Measurements from ENCODE around the gene HMCN1. TPM values are rescaled to one million over a fixed set of nuclear protein-coding genes. Genes with fewer than 3 reads are reported as not detected.
A peak's percentile ranks its signal among the peaks of the same experiment; 100 is the strongest.
"Not testable (repeated sequence)": the region's sequence is repeated elsewhere in the genome, so short reads cannot be mapped to it uniquely, and the experiment has no call there.

HMCN1 gene
- total RNA-seq, 2 experiments from 2014 or later: 0.14 TPM; not detected in 1

DNA sequence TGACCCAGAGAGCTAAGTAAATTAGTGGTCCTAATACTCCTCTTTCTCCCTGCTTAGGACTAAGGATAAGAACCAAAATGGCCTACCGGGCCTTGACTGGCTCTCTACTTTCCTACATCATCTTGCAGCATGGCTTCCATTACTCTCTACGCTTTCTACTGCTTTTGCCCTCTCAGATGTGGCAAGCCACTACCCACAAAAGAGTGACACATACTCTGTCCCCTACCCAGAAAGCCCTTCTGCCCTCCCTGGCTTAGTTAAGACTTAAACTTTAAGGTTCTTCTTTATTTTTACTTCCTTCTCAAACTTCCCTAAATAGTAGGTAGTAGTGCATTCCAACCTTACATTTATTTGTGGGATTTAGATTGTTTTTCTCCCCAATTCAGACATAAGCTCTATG, 412.8 kb downstream of the HMCN1 start:
- Mint-ChIP-seq H3K9me3 (ENCODE audit: low read depth) (no peaks in the 10 kb centered on the region), H3K27me3 (peaks cover 8% of the 10 kb centered on the region), H3K4me1 (no peaks in the 10 kb centered on the region), H3K36me3 (ENCODE audit: low read depth) (no peaks in the 10 kb centered on the region), H3K4me3 (no peak overlapping the region), H3K27ac (no peak overlapping the region)
- DNase-seq (peak; percentile 17), ATAC-seq (no peak)
- CTCF ChIA-PET: interaction anchor here (0.6 to 1.0 kb wide), 3 partner anchors 8 to 292 kb away, joined by 3 to 4 read pairs (median 4); no protein-coding TSS in a partner anchor
- intact Hi-C loops (cut with DNase I, micrococcal nuclease): no loop called here
- POLR2A ChIA-PET: no interaction called here

DNA sequence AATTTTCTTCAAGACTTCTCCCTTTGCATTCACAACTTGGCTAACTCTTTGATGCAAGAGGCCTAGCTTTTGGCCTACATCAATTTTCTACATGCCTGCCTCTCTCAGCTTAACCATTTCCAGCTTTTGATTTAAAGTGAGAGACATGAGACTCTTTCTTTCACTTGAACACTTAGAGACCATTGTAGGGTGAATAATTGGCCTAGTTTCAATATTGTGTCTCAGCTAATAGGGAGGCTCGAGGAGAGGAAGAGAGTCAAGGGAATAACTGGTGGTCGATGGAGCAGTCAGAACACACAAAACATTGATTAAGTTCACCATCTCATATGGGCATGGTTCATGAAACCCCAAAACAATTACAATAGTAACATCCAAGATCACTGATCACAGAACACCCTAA, 415.4 kb downstream of the HMCN1 start:
- H3K9me3 Mint-ChIP-seq (ENCODE audit: low read depth): no peaks in the 10 kb centered on the region
- no peak overlapping the region for H3K4me3 Mint-ChIP-seq
- CTCF ChIA-PET: interaction anchor here (1.1 kb wide), 1 partner anchor 9 kb away, joined by 3 read pairs; no protein-coding TSS in a partner anchor

DNA sequence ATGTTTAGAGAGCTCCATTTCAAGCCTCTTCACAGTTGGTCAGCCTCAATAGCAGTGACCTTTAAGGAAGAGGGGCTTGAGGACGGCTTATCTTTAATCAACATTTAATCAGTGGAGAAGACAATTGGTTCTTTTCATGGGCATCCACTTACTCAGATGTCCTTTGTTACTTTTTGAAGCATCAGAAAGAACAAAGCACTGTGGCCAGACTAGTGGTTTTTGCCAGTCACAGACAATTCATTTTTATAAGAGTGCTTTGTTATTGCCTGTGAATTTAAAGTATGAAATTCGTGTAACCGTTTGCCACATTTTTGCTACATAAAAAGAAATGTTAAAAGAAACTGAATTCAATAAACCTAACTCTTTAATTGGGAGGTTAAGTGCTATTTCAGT, 418.0 kb downstream of the HMCN1 start:
- no peak overlapping the region for H3K27ac Mint-ChIP-seq
- no peaks in the 10 kb centered on the region for H3K36me3 Mint-ChIP-seq (ENCODE audit: low read depth)
- H3K4me1 Mint-ChIP-seq: no peaks in the 10 kb centered on the region
- ChIA-PET POLR2A (no interaction called here), CTCF (no interaction called here)
- intact Hi-C loops (cut with DNase I, micrococcal nuclease): no loop called here
- no peaks in the 10 kb centered on the region for H3K9me3 Mint-ChIP-seq (ENCODE audit: low read depth)
- H3K4me3 Mint-ChIP-seq: no peak overlapping the region
- no peaks in the 10 kb centered on the region for H3K27me3 Mint-ChIP-seq
- no peak for DNase-seq
- no peak for ATAC-seq

More for the DNA sequence above, 415.4 kb downstream of the HMCN1 start:
- Mint-ChIP-seq H3K27ac (no peak overlapping the region), H3K27me3 (peaks cover 3% of the 10 kb centered on the region), H3K4me1 (no peaks in the 10 kb centered on the region), H3K36me3 (ENCODE audit: low read depth) (no peaks in the 10 kb centered on the region)
- no peak for ATAC-seq
- POLR2A ChIA-PET: no interaction called here
- intact Hi-C loops (cut with DNase I, micrococcal nuclease): no loop called here
- no peak for DNase-seq

DNA sequence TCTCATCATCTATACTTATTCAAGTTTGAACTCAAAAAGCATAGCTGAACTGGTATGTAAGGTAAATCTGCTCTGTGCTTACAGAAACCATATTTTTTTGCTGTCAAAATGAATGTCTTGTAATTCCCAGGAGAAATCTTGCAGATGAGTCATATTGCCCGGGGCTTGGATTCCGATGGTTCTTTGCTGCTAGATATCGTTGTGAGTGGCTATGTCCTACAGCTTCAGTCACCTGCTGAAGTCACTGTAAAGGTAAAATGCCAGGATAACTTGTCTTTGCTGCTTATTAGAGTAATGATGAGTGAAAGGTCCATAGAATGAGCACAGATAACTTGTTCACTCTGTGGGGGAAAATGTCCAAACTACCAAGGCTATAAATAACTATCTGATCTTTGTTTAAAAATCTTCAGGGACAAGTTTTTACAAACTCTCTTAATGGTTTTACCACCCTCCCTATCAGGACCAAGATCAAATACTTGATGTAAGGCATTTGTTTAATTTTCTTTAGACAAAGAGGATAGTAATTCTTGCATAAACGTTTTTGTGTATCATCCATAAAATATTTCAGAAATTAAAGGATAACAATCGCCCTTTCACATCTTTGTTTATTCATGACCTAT, 418.5 kb downstream of the HMCN1 start:
- Mint-ChIP-seq H3K4me1 (no peaks in the 10 kb centered on the region), H3K27me3 (no peaks in the 10 kb centered on the region), H3K27ac (no peak overlapping the region), H3K36me3 (ENCODE audit: low read depth) (no peaks in the 10 kb centered on the region), H3K9me3 (ENCODE audit: low read depth) (no peaks in the 10 kb centered on the region), H3K4me3 (no peak overlapping the region)
- ChIA-PET CTCF (interaction anchor here (0.7 kb wide), 1 partner anchor 56 kb away, joined by 3 read pairs; no protein-coding TSS in a partner anchor), POLR2A (interaction anchor here (1.1 kb wide), 1 partner anchor 13 kb away, joined by 3 read pairs; no protein-coding TSS in a partner anchor)
- no peak for ATAC-seq
- no peak for DNase-seq
- intact Hi-C loops (cut with DNase I, micrococcal nuclease): no loop called here

DNA sequence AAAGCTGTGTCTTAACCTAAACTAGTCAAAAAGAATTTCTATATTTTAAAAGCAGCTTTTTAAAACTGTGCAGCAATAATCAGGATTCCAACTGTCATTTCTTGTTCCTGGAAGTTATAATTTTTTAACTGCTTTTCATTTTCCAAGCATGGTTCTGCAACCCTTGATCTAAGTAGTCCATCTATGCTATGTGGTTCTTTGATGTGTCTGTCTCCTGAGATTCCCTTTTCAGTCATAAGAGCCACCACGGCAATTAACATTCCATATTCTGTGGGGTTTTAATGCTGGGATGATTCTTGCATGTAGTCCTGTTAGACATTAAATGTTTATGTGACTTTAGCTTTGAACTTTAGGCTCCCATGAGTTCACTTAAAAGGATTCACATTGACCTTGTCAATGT, 420.5 kb downstream of the HMCN1 start:
- DNase-seq: no peak
- Mint-ChIP-seq H3K27ac (no peak overlapping the region), H3K4me3 (no peak overlapping the region), H3K4me1 (no peaks in the 10 kb centered on the region), H3K36me3 (ENCODE audit: low read depth) (no peaks in the 10 kb centered on the region), H3K9me3 (ENCODE audit: low read depth) (no peaks in the 10 kb centered on the region), H3K27me3 (no peaks in the 10 kb centered on the region)
- intact Hi-C loops (cut with DNase I, micrococcal nuclease): loop anchor here (1.0 to 5.0 kb wide), 2 partner anchors 58 to 168 kb away; no protein-coding TSS in a partner anchor
- POLR2A ChIA-PET: no interaction called here
- no peak for ATAC-seq
- CTCF ChIA-PET: interaction anchor here (1.1 kb wide), 2 partner anchors 8 to 11 kb away, joined by 3 to 4 read pairs; no protein-coding TSS in a partner anchor

DNA sequence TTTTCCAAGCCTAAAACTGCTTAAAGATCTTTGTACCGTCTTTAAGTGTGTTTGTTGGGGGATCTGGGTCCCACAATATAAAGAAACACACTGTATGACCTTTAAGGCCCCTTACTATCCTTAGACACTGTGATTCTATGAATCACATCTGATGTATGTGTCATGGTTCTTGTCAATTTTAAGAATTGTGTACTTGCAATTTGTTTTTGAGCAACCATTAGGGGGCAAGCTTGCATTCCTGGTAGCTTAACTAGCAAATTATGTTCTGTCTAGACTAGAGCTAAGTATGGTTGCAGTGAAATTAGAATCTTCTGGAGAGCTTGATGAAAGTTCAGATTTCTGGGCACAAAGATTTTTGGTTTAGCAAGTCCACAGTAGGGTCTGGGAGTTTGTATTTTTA, 421.4 kb downstream of the HMCN1 start:
- Mint-ChIP-seq H3K27ac (no peak overlapping the region), H3K36me3 (ENCODE audit: low read depth) (no peaks in the 10 kb centered on the region), H3K4me1 (no peaks in the 10 kb centered on the region), H3K4me3 (no peak overlapping the region), H3K9me3 (ENCODE audit: low read depth) (no peaks in the 10 kb centered on the region), H3K27me3 (no peaks in the 10 kb centered on the region)
- ChIA-PET CTCF (interaction anchor here (0.6 to 1.1 kb wide), 4 partner anchors 9 to 171 kb away, joined by 3 to 4 read pairs (median 3); no protein-coding TSS in a partner anchor), POLR2A (no interaction called here)
- DNase-seq: peak; percentile 15
- ATAC-seq: peak; percentile 79
- intact Hi-C loops (cut with DNase I, micrococcal nuclease): loop anchor here (1.0 to 5.0 kb wide), 2 partner anchors 57 to 167 kb away; no protein-coding TSS in a partner anchor

DNA sequence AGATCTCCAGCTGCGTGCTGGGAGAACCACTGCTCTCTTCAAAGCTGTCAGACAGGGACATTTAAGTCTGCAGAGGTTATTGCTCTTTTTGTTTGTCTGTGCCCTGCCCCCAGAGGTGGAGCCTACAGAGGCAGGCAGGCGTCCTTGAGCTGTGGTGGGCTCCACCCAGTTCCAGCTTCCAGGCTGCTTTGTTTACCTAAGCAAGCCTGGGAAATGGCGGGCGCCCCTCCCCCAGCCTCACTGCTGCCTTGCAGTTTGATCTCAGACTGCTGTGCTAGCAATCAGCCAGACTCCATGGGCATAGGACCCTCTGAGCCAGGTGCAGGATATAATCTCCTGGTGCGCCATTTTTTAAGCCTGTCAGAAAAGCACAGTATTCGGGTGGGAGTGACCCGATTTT, 428.7 kb downstream of the HMCN1 start:
- CTCF ChIA-PET; H3K27ac Mint-ChIP-seq; POLR2A ChIA-PET; H3K9me3 Mint-ChIP-seq (ENCODE audit: low read depth); ATAC-seq; H3K4me3 Mint-ChIP-seq; H3K36me3 Mint-ChIP-seq (ENCODE audit: low read depth); DNase-seq; intact Hi-C loops (cut with DNase I, micrococcal nuclease); H3K4me1 Mint-ChIP-seq: not testable (repeated sequence)
- H3K27me3 Mint-ChIP-seq: peaks cover 11% of the 10 kb centered on the region

DNA sequence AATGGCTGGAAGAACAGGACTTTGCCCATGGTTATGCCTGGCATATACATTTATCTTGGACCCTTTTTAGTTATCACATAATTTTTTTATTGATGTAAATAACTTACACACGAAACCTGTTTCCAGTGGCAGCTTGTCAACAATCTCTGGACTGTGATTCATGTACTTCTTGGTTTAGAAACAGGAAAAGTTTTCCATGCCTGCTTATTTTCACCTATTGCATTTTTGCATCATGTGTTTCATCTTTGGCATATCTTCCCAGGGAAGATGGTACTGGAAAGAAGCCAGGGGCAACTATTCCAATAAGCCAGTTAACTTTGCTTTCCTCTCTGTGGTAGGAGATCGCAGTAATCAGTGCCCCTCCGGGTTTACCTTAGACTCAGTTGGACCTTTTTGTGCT, 430.6 kb downstream of the HMCN1 start:
- intact Hi-C loops (cut with DNase I, micrococcal nuclease): no loop called here
- Mint-ChIP-seq H3K4me3 (no peak overlapping the region), H3K4me1 (no peaks in the 10 kb centered on the region), H3K27me3 (peaks cover 22% of the 10 kb centered on the region), H3K27ac (no peak overlapping the region), H3K9me3 (ENCODE audit: low read depth) (no peaks in the 10 kb centered on the region), H3K36me3 (ENCODE audit: low read depth) (no peaks in the 10 kb centered on the region)
- ATAC-seq: no peak
- CTCF ChIA-PET: interaction anchor here (0.6 kb wide), 1 partner anchor 792 kb away, joined by 3 read pairs; no protein-coding TSS in a partner anchor
- POLR2A ChIA-PET: no interaction called here
- no peak for DNase-seq

DNA sequence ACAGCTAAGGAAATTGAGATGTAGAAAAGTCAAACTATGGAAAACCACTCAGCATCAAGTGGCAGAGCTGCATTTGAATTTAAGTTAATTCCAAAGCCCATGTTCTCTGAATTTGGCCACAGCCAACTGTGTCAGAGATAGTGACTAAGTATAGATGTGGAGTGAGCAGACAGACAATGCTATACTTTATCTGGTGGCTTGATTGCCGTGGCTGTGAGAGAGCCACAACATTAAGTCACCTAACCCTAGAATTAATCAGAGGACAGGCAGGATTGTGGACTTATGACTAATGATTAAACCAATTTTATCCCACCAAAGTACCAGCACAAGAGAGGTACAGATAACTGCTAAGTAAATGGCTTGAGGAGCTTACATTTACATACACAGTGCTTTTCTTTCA, 431.1 kb downstream of the HMCN1 start:
- CTCF ChIA-PET: interaction anchor here (0.6 kb wide), 1 partner anchor 792 kb away, joined by 3 read pairs; no protein-coding TSS in a partner anchor

DNA sequence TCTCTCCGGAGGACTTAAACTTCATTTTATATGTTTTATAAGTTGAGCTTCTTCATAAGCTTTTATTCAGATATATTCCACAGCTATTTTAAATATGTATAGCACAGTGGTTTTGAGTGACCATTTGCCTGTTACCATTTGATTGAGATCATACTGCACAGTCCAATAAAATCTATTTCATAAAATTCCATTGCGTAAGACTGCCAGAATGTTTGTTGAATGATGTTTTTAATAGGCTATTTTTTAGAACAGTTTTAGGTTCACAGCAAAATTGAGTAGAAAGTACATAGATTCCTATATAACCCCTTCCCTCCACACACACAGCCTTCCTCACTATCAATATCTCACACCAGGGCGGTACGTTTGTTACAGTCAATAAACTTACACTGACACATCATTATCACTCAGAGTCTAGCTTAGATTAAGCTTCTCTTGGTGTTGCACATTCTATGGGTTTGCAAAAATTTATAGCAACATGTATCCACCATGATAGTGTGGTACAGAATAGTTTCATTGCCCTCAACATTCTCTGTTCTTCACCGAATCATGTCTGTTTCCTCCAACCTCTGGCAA, 433.0 kb downstream of the HMCN1 start:
- H3K9me3 Mint-ChIP-seq (ENCODE audit: low read depth): no peaks in the 10 kb centered on the region
- peaks cover 32% of the 10 kb centered on the region for H3K27me3 Mint-ChIP-seq
- POLR2A ChIA-PET: interaction anchor here (0.5 kb wide), 1 partner anchor 943 kb away, joined by 3 read pairs; no protein-coding TSS in a partner anchor
- no peak overlapping the region for H3K27ac Mint-ChIP-seq
- H3K4me3 Mint-ChIP-seq: no peak overlapping the region
- no peaks in the 10 kb centered on the region for H3K36me3 Mint-ChIP-seq (ENCODE audit: low read depth)
- CTCF ChIA-PET: no interaction called here
- no peak for ATAC-seq
- no peaks in the 10 kb centered on the region for H3K4me1 Mint-ChIP-seq
- intact Hi-C loops (cut with DNase I, micrococcal nuclease): no loop called here
- no peak for DNase-seq

More for the DNA sequence above, 431.1 kb downstream of the HMCN1 start:
- POLR2A ChIA-PET: no interaction called here
- Mint-ChIP-seq H3K9me3 (ENCODE audit: low read depth) (no peaks in the 10 kb centered on the region), H3K27me3 (peaks cover 25% of the 10 kb centered on the region), H3K4me3 (no peak overlapping the region), H3K27ac (no peak overlapping the region), H3K4me1 (no peaks in the 10 kb centered on the region), H3K36me3 (ENCODE audit: low read depth) (no peaks in the 10 kb centered on the region)
- intact Hi-C loops (cut with DNase I, micrococcal nuclease): no loop called here
- ATAC-seq (no peak), DNase-seq (no peak)

DNA sequence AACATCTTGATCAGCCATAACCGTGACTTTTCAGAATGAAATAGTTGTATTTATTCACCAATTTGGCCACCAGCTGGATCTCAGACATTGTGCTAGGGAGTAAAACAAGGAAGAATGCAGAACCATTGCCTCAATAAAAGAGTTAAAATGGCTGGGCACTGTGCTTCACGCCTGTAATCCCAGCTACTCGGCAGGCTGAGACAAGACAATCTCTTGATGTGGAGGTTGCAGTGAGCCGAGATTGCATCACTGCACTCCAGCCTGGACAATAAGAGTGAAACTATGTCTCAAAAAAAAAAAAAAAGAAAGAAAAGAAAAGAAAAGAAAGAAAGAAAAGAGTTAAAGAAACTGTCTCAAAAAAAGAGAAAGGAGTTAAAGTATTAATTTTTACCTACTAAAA, 441.4 kb downstream of the HMCN1 start:
- Mint-ChIP-seq H3K36me3 (ENCODE audit: low read depth) (no peaks in the 10 kb centered on the region), H3K4me1 (no peaks in the 10 kb centered on the region), H3K27me3 (peaks cover 28% of the 10 kb centered on the region), H3K27ac (no peak overlapping the region), H3K4me3 (no peak overlapping the region), H3K9me3 (ENCODE audit: low read depth) (no peaks in the 10 kb centered on the region)
- ChIA-PET POLR2A (no interaction called here), CTCF (no interaction called here)
- no peak for ATAC-seq
- no peak for DNase-seq
- intact Hi-C loops (cut with DNase I, micrococcal nuclease): no loop called here

DNA sequence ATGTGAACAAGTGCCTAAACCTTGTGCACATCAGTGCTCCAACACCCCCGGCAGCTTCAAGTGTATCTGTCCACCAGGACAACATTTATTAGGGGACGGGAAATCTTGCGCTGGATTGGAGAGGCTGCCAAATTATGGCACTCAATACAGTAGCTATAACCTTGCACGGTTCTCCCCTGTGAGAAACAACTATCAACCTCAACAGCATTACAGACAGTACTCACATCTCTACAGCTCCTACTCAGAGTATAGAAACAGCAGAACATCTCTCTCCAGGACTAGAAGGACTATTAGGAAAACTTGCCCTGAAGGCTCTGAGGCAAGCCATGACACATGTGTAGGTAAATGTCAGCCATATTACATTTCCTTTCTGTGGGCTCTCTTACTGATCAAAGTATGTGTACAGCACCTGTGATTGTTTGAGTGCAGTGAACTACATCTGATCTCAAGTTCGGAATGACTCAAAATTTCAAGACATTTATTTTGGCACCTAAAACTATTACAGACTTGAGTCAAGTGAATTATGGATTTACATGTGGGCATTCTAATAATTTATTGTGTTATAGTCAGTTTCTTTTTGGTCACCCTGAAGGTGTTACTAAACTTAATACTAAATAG, 444.3 kb downstream of the HMCN1 start:
- ChIA-PET POLR2A (no interaction called here), CTCF (interaction anchor here (0.9 kb wide), 1 partner anchor 10 kb away, joined by 3 read pairs; no protein-coding TSS in a partner anchor)
- Mint-ChIP-seq H3K36me3 (ENCODE audit: low read depth) (no peaks in the 10 kb centered on the region), H3K27me3 (peaks cover 27% of the 10 kb centered on the region), H3K9me3 (ENCODE audit: low read depth) (no peaks in the 10 kb centered on the region), H3K4me3 (no peak overlapping the region), H3K27ac (no peak overlapping the region), H3K4me1 (peaks cover 4% of the 10 kb centered on the region)
- ATAC-seq (no peak), DNase-seq (no peak)
- intact Hi-C loops (cut with DNase I, micrococcal nuclease): no loop called here

Measured in activated CD4-positive, alpha-beta T cell treated with anti-CD3 and anti-CD28 coated beads for 36 hours (primary cell).